ENCODE results near the gene TMSB4X.
"Not testable (repeated sequence)": the region's sequence is repeated elsewhere in the genome, so short reads cannot be mapped to it uniquely, and the experiment has no call there.

Gene TMSB4X

GRCh38 chrX:12965131-12965940, 9.6 kb upstream of the TMSB4X start:
- H3K4me3 Mint-ChIP-seq = no peak overlapping the region
- no peaks in the 10 kb centered on the region for H3K9me3 Mint-ChIP-seq
- H3K27me3 Mint-ChIP-seq = no peaks in the 10 kb centered on the region
- peak overlapping the region; percentile 92 for H3K27ac Mint-ChIP-seq
- peaks cover 4% of the 10 kb centered on the region for H3K36me3 Mint-ChIP-seq (ENCODE audit: low read depth)
- peaks cover 63% of the 10 kb centered on the region for H3K4me1 Mint-ChIP-seq (ENCODE audit: low read depth)

GRCh38 chrX:12966151-12966550, 8.8 kb upstream of the TMSB4X start:
- peak overlapping the region; percentile 92 for H3K27ac Mint-ChIP-seq
- no peak overlapping the region for H3K4me3 Mint-ChIP-seq

GRCh38 chrX:12967711-12968465, 7.0 kb upstream of the TMSB4X start:
- Mint-ChIP-seq H3K27me3 (no peaks in the 10 kb centered on the region), H3K4me3 (peak overlapping the region; percentile 78), H3K9me3 (no peaks in the 10 kb centered on the region), H3K36me3 (ENCODE audit: low read depth) (no peaks in the 10 kb centered on the region), H3K4me1 (ENCODE audit: low read depth) (peaks cover 54% of the 10 kb centered on the region), H3K27ac (peak overlapping the region; percentile 92)

More at GRCh38 chrX:12966151-12966550, 8.8 kb upstream of the TMSB4X start:
- Mint-ChIP-seq H3K27me3 (no peaks in the 10 kb centered on the region), H3K36me3 (ENCODE audit: low read depth) (peaks cover 4% of the 10 kb centered on the region), H3K9me3 (no peaks in the 10 kb centered on the region), H3K4me1 (ENCODE audit: low read depth) (peaks cover 63% of the 10 kb centered on the region)

- H3K9me3 Mint-ChIP-seq = no peaks in the 10 kb centered on the region
- peaks cover 56% of the 10 kb centered on the region for H3K4me1 Mint-ChIP-seq (ENCODE audit: low read depth)
- H3K27ac Mint-ChIP-seq = peak overlapping the region; percentile 97
- H3K4me3 Mint-ChIP-seq = peak overlapping the region; percentile 85
- H3K36me3 Mint-ChIP-seq (ENCODE audit: low read depth) = peaks cover 13% of the 10 kb centered on the region
- no peaks in the 10 kb centered on the region for H3K27me3 Mint-ChIP-seq
These were observed 4.2 kb upstream of the TMSB4X start for GRCh38 chrX:12970691-12971202.

GRCh38 chrX:12971282-12972003, 3.5 kb upstream of the TMSB4X start:
- peak overlapping the region; percentile 97 for H3K27ac Mint-ChIP-seq
- H3K36me3 Mint-ChIP-seq (ENCODE audit: low read depth) = peaks cover 19% of the 10 kb centered on the region
- H3K4me1 Mint-ChIP-seq (ENCODE audit: low read depth) = peaks cover 49% of the 10 kb centered on the region
- no peaks in the 10 kb centered on the region for H3K9me3 Mint-ChIP-seq
- H3K4me3 Mint-ChIP-seq = peak overlapping the region; percentile 85
- no peaks in the 10 kb centered on the region for H3K27me3 Mint-ChIP-seq

- H3K27me3 Mint-ChIP-seq = no peaks in the 10 kb centered on the region
- no peaks in the 10 kb centered on the region for H3K9me3 Mint-ChIP-seq
- peaks cover 45% of the 10 kb centered on the region for H3K4me1 Mint-ChIP-seq (ENCODE audit: low read depth)
These were observed 2.7 kb upstream of the TMSB4X start for GRCh38 chrX:12972243-12972642.

GRCh38 chrX:12972878-12973560, 1.9 kb upstream of the TMSB4X start:
- peak overlapping the region; percentile 94 for H3K27ac Mint-ChIP-seq
- H3K4me1 Mint-ChIP-seq (ENCODE audit: low read depth) = peaks cover 47% of the 10 kb centered on the region
- H3K27me3 Mint-ChIP-seq = no peaks in the 10 kb centered on the region
- H3K9me3 Mint-ChIP-seq = no peaks in the 10 kb centered on the region
- peak overlapping the region; percentile 94 for H3K4me3 Mint-ChIP-seq
- H3K36me3 Mint-ChIP-seq (ENCODE audit: low read depth) = peaks cover 34% of the 10 kb centered on the region

More at GRCh38 chrX:12972243-12972642, 2.7 kb upstream of the TMSB4X start:
- H3K27ac Mint-ChIP-seq = peak overlapping the region; percentile 97
- H3K36me3 Mint-ChIP-seq (ENCODE audit: low read depth) = peaks cover 27% of the 10 kb centered on the region
- H3K4me3 Mint-ChIP-seq = peak overlapping the region; percentile 85

- Mint-ChIP-seq H3K27me3 (no peaks in the 10 kb centered on the region), H3K4me3 (peak overlapping the region; percentile 94), H3K9me3 (no peaks in the 10 kb centered on the region), H3K36me3 (ENCODE audit: low read depth) (peaks cover 38% of the 10 kb centered on the region), H3K4me1 (ENCODE audit: low read depth) (peaks cover 48% of the 10 kb centered on the region), H3K27ac (peak overlapping the region; percentile 94)
These were observed 1.2 kb upstream of the TMSB4X start for GRCh38 chrX:12973561-12974304.

GRCh38 chrX:12974305-12974795, 560 bp upstream of the TMSB4X start:
- Mint-ChIP-seq H3K4me3 (peak overlapping the region; percentile 94), H3K4me1 (ENCODE audit: low read depth) (peaks cover 48% of the 10 kb centered on the region), H3K36me3 (ENCODE audit: low read depth) (peaks cover 38% of the 10 kb centered on the region), H3K27me3 (no peaks in the 10 kb centered on the region), H3K9me3 (no peaks in the 10 kb centered on the region), H3K27ac (peak overlapping the region; percentile 94)

GRCh38 chrX:12975670-12975965, 708 bp downstream of the TMSB4X start:
- H3K27ac Mint-ChIP-seq = peak overlapping the region; percentile 94
- peak overlapping the region; percentile 94 for H3K4me3 Mint-ChIP-seq
- H3K9me3 Mint-ChIP-seq = no peaks in the 10 kb centered on the region
- H3K27me3 Mint-ChIP-seq = no peaks in the 10 kb centered on the region
- H3K36me3 Mint-ChIP-seq (ENCODE audit: low read depth) = peaks cover 38% of the 10 kb centered on the region
- peaks cover 48% of the 10 kb centered on the region for H3K4me1 Mint-ChIP-seq (ENCODE audit: low read depth)

GRCh38 chrX:12975991-12976558, 1.2 kb downstream of the TMSB4X start:
- Mint-ChIP-seq H3K9me3 (no peaks in the 10 kb centered on the region), H3K27me3 (no peaks in the 10 kb centered on the region), H3K27ac (peak overlapping the region; percentile 94), H3K4me1 (ENCODE audit: low read depth) (peaks cover 48% of the 10 kb centered on the region), H3K4me3 (peak overlapping the region; percentile 94), H3K36me3 (ENCODE audit: low read depth) (peaks cover 38% of the 10 kb centered on the region)

GRCh38 chrX:12976819-12977732, 2.2 kb downstream of the TMSB4X start:
- H3K27me3 Mint-ChIP-seq, H3K9me3 Mint-ChIP-seq: not testable (repeated sequence)
- H3K4me1 Mint-ChIP-seq (ENCODE audit: low read depth) = peaks cover 55% of the 10 kb centered on the region
- peak overlapping the region; percentile 94 for H3K4me3 Mint-ChIP-seq
- H3K36me3 Mint-ChIP-seq (ENCODE audit: low read depth) = peaks cover 38% of the 10 kb centered on the region
- H3K27ac Mint-ChIP-seq = peak overlapping the region; percentile 95
